HL-60 (cell line): ENCODE results near the gene ZNF18.

Experiments
- DNase-seq, 2 experiments: peaks; one replicate each; pipeline ENCODE4 v3.0.0-alpha.2; 2010 to 2020; ENCODE audit warnings: low read depth in 1 of 2, low spot score in 1 of 2
- H3K27ac ChIP-seq: fragments of 250-450 bp; sonication (Bioruptor Pico); replicated peaks from 2 replicates; pipeline ENCODE4 v1.5.1; 2020; ENCODE audit warnings: mild to moderate bottlenecking, moderate library complexity
- H3K27me3 ChIP-seq: fragments of 250-450 bp; sonication (Bioruptor Pico); 2 replicates; pipeline ENCODE4 v1.5.1; 2021; ENCODE audit warnings: mild to moderate bottlenecking, moderate library complexity; ENCODE audit not compliant: insufficient read depth, poor library complexity, severe bottlenecking
- H3K4me3 ChIP-seq: replicated peaks from 2 replicates; pipeline ENCODE4 v1.5.1; 2011; ENCODE audit warnings: mild to moderate bottlenecking, control low read depth, low read length; ENCODE audit not compliant: insufficient read depth
- GABPA ChIP-seq: IDR thresholded peaks from 2 replicates; pipeline ENCODE4 v1.6.1; 2012; ENCODE audit warnings: low read depth
- POLR2AphosphoS5 ChIP-seq: IDR thresholded peaks from 2 replicates; pipeline ENCODE4 v1.6.1; 2012; ENCODE audit warnings: low read depth
- SPI1 ChIP-seq: IDR thresholded peaks from 2 replicates; pipeline ENCODE4 v1.6.1; 2012; ENCODE audit warnings: low read depth, mild to moderate bottlenecking, borderline replicate concordance
- TF ChIP-seq, protein P1 (sequence below): IDR thresholded peaks from one replicate; pipeline ENCODE4 v1.5.1; 2011; ENCODE audit warnings: low read length, control low read depth, inconsistent platforms; ENCODE audit not compliant: insufficient read depth
- TF ChIP-seq, protein P2 (sequence below): IDR thresholded peaks from 2 replicates; pipeline ENCODE4 v1.6.1; 2012; ENCODE audit warnings: low read depth; ENCODE audit not compliant: insufficient replicate concordance

ZNF18 gene

GRCh38 chr17:12034538-12034937 lies 37.3 kb upstream of the ZNF18 start:
- no peak for DNase-seq
- TF ChIP-seq, protein P1, sequence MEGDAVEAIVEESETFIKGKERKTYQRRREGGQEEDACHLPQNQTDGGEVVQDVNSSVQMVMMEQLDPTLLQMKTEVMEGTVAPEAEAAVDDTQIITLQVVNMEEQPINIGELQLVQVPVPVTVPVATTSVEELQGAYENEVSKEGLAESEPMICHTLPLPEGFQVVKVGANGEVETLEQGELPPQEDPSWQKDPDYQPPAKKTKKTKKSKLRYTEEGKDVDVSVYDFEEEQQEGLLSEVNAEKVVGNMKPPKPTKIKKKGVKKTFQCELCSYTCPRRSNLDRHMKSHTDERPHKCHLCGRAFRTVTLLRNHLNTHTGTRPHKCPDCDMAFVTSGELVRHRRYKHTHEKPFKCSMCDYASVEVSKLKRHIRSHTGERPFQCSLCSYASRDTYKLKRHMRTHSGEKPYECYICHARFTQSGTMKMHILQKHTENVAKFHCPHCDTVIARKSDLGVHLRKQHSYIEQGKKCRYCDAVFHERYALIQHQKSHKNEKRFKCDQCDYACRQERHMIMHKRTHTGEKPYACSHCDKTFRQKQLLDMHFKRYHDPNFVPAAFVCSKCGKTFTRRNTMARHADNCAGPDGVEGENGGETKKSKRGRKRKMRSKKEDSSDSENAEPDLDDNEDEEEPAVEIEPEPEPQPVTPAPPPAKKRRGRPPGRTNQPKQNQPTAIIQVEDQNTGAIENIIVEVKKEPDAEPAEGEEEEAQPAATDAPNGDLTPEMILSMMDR = no peak
- TF ChIP-seq POLR2AphosphoS5 (no peak), GABPA (no peak), SPI1 (no peak)
- TF ChIP-seq, protein P2, sequence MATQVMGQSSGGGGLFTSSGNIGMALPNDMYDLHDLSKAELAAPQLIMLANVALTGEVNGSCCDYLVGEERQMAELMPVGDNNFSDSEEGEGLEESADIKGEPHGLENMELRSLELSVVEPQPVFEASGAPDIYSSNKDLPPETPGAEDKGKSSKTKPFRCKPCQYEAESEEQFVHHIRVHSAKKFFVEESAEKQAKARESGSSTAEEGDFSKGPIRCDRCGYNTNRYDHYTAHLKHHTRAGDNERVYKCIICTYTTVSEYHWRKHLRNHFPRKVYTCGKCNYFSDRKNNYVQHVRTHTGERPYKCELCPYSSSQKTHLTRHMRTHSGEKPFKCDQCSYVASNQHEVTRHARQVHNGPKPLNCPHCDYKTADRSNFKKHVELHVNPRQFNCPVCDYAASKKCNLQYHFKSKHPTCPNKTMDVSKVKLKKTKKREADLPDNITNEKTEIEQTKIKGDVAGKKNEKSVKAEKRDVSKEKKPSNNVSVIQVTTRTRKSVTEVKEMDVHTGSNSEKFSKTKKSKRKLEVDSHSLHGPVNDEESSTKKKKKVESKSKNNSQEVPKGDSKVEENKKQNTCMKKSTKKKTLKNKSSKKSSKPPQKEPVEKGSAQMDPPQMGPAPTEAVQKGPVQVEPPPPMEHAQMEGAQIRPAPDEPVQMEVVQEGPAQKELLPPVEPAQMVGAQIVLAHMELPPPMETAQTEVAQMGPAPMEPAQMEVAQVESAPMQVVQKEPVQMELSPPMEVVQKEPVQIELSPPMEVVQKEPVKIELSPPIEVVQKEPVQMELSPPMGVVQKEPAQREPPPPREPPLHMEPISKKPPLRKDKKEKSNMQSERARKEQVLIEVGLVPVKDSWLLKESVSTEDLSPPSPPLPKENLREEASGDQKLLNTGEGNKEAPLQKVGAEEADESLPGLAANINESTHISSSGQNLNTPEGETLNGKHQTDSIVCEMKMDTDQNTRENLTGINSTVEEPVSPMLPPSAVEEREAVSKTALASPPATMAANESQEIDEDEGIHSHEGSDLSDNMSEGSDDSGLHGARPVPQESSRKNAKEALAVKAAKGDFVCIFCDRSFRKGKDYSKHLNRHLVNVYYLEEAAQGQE = no peak
- Histone ChIP-seq H3K27ac (no peak overlapping the region), H3K27me3 (no peaks in the 10 kb centered on the region), H3K4me3 (no peak overlapping the region)

GRCh38 chr17:12028611-12029010 lies 31.3 kb upstream of the ZNF18 start:
- H3K27me3 ChIP-seq = no peaks in the 10 kb centered on the region
- H3K27ac ChIP-seq = no peak overlapping the region
- no peak for TF ChIP-seq SPI1
- H3K4me3 ChIP-seq = no peak overlapping the region
- DNase-seq = no peak

- Histone ChIP-seq H3K27me3 (no peaks in the 10 kb centered on the region), H3K4me3 (no peak overlapping the region), H3K27ac (no peak overlapping the region)
- TF ChIP-seq, protein P1 = no peak
- no peak for TF ChIP-seq GABPA
- no peak for TF ChIP-seq POLR2AphosphoS5
- TF ChIP-seq SPI1 = no peak
- TF ChIP-seq, protein P2 = no peak
- DNase-seq = no peak
Observed at GRCh38 chr17:12027658-12028057, 30.4 kb upstream of the ZNF18 start.

DNA sequence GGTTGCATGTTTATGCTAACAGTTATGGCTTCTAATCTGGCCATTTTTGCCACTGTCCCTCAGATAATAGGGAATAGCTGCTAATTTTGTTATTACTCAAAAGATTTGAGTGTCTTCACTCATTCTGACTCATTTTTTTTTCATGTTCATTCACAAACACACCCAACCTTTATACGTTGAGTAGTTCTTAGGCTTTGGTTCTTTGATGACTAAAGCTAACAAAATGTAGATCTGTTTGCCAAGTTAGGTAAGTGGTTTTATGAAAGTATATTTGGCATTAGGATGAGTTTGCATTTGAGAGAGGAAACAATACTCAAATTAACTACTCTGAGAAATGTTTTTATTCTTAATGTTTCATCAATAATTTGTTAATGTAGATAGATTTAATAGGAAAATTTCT lies 27.1 kb upstream of the ZNF18 start:
- no peak overlapping the region for H3K4me3 ChIP-seq
- H3K27ac ChIP-seq = no peak overlapping the region
- no peak for DNase-seq
- no peak for TF ChIP-seq GABPA
- no peak for TF ChIP-seq SPI1
- TF ChIP-seq POLR2AphosphoS5 = no peak
- TF ChIP-seq, protein P2 = no peak
- no peaks in the 10 kb centered on the region for H3K27me3 ChIP-seq
